Measurements from ENCODE around the gene SOX13.

The SOX13 gene

GRCh38 chr1:204093421-204093717 is 20.5 kb downstream of the SOX13 start:
- H3K27ac ChIP-seq: no peak overlapping the region
- no peaks in the 10 kb centered on the region for H3K4me1 ChIP-seq (ENCODE audit: control insufficient read depth in 1 of 2, insufficient read depth in 1 of 2, low read depth in 1 of 2, low read length in 1 of 2)
- no peaks in the 10 kb centered on the region for H3K36me3 ChIP-seq
- no peaks in the 10 kb centered on the region for H3K9me3 ChIP-seq
- no peaks in the 10 kb centered on the region for H3K27me3 ChIP-seq
- no peak overlapping the region for H3K4me3 ChIP-seq (ENCODE audit: low read depth in 1 of 2, low read length in 1 of 2)
- no peak for TF ChIP-seq CTCF (IDR thresholded peaks at IDR 0.05)

- TF ChIP-seq CTCF (IDR thresholded peaks at IDR 0.05): no peak
These were observed 20.9 kb downstream of the SOX13 start for GRCh38 chr1:204093781-204094180.

GRCh38 chr1:204094313-204094729 is 21.4 kb downstream of the SOX13 start:
- Histone ChIP-seq H3K9me3 (no peaks in the 10 kb centered on the region), H3K4me1 (ENCODE audit: control insufficient read depth in 1 of 2, insufficient read depth in 1 of 2, low read depth in 1 of 2, low read length in 1 of 2) (no peaks in the 10 kb centered on the region), H3K27me3 (no peaks in the 10 kb centered on the region), H3K4me3 (ENCODE audit: low read depth in 1 of 2, low read length in 1 of 2) (no peak overlapping the region), H3K27ac (no peak overlapping the region), H3K36me3 (no peaks in the 10 kb centered on the region)
- TF ChIP-seq CTCF (IDR thresholded peaks at IDR 0.05): no peak

More at GRCh38 chr1:204093781-204094180, 20.9 kb downstream of the SOX13 start:
- no peaks in the 10 kb centered on the region for H3K9me3 ChIP-seq
- H3K4me1 ChIP-seq (ENCODE audit: control insufficient read depth in 1 of 2, insufficient read depth in 1 of 2, low read depth in 1 of 2, low read length in 1 of 2): no peaks in the 10 kb centered on the region
- H3K36me3 ChIP-seq: no peaks in the 10 kb centered on the region
- H3K27ac ChIP-seq: no peak overlapping the region
- H3K27me3 ChIP-seq: no peaks in the 10 kb centered on the region
- H3K4me3 ChIP-seq (ENCODE audit: low read depth in 1 of 2, low read length in 1 of 2): no peak overlapping the region

- Histone ChIP-seq H3K27me3 (peaks cover 3% of the 10 kb centered on the region), H3K4me1 (ENCODE audit: control insufficient read depth in 1 of 2, insufficient read depth in 1 of 2, low read depth in 1 of 2, low read length in 1 of 2) (no peaks in the 10 kb centered on the region), H3K36me3 (no peaks in the 10 kb centered on the region), H3K9me3 (no peaks in the 10 kb centered on the region), H3K4me3 (ENCODE audit: low read depth in 1 of 2, low read length in 1 of 2) (no peak overlapping the region), H3K27ac (no peak overlapping the region)
- TF ChIP-seq CTCF (IDR thresholded peaks at IDR 0.05): no peak
These were observed 22.1 kb downstream of the SOX13 start for GRCh38 chr1:204094856-204095634.

- Histone ChIP-seq H3K27me3 (peaks cover 20% of the 10 kb centered on the region), H3K9me3 (no peaks in the 10 kb centered on the region), H3K4me1 (ENCODE audit: control insufficient read depth in 1 of 2, insufficient read depth in 1 of 2, low read depth in 1 of 2, low read length in 1 of 2) (no peaks in the 10 kb centered on the region), H3K4me3 (ENCODE audit: low read depth in 1 of 2, low read length in 1 of 2) (no peak overlapping the region), H3K36me3 (no peaks in the 10 kb centered on the region), H3K27ac (no peak overlapping the region)
- no peak for TF ChIP-seq CTCF (IDR thresholded peaks at IDR 0.05)
These were observed 24.0 kb downstream of the SOX13 start for GRCh38 chr1:204096931-204097330.

Data from neutrophil (primary cell).